Right lobe of liver (tissue), 4 donors: ENCODE data around the gene ABLIM2.

Experiments used
- CTCF ChIP-seq, 4 donors: fragments of 200-600 bp in 3 of 4; fragments of 450-650 bp in 1 of 4; IDR thresholded peaks; one replicate each; pipeline versions ENCODE4 v1.5.1 to v1.8.0; 2016 to 2022; ENCODE audit warnings: antibody characterized with exemption in 4 of 4, mild to moderate bottlenecking in 2 of 4
- POLR2A ChIP-seq: fragments of 450-650 bp; IDR thresholded peaks from one replicate; pipeline ENCODE4 v1.6.1; 2017; ENCODE audit warnings: antibody characterized with exemption, mild to moderate bottlenecking
- donor health status: DM: no; HTN: no; CAD: no.
- donor health status: DM: no; HTN: no; CAD: no.
- donor health status: DM: no; HTN: yes; CAD: no.

DNA sequence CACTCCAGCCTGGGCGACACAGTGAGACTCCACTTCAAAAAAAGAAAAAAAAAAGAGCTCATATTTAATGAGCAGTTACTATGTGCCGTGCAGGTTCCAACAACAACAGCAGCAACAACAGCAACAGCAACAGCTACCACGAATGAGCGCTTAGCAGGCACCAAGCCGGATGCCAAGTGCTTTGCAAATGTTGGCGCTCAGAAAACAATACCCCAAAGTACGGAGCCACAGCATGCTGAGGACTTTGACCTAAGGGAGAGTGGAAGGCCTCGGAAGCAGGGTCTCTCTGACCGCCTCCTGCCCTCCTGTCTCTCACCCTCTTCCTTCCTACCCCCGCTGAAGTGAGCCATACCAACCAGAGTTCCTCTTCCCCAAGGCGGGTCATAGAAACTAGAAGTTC lies 116.7 kb downstream of the ABLIM2 start:
- TF ChIP-seq CTCF (IDR thresholded peaks at IDR 0.05) (no peak), POLR2A (no peak)
